ENCODE measurements around the gene STK11.
"Not testable (repeated sequence)": the region's sequence is repeated elsewhere in the genome, so short reads cannot be mapped to it uniquely, and the experiment has no call there.

DNA sequence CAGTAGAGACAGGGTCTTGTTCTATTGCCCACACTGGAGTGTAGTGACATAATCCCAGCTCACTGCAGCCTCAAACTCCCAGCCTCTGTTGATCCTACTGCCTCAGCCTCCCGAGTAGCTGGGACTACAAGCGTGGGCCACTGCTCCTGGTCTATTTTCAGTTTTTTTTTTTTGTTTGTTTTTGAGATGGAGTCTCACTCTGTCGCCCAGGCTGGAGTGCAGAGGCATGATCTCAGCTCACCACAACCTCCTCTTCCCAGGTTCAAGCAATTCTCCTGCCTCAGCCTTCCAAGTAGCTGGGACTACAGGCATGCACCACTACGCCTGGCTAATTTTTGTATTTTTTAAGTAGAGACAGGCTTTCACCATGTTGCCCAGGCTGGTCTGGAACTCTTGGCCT, 5.0 kb upstream of the STK11 start:
- TF ChIP-seq, protein P1, sequence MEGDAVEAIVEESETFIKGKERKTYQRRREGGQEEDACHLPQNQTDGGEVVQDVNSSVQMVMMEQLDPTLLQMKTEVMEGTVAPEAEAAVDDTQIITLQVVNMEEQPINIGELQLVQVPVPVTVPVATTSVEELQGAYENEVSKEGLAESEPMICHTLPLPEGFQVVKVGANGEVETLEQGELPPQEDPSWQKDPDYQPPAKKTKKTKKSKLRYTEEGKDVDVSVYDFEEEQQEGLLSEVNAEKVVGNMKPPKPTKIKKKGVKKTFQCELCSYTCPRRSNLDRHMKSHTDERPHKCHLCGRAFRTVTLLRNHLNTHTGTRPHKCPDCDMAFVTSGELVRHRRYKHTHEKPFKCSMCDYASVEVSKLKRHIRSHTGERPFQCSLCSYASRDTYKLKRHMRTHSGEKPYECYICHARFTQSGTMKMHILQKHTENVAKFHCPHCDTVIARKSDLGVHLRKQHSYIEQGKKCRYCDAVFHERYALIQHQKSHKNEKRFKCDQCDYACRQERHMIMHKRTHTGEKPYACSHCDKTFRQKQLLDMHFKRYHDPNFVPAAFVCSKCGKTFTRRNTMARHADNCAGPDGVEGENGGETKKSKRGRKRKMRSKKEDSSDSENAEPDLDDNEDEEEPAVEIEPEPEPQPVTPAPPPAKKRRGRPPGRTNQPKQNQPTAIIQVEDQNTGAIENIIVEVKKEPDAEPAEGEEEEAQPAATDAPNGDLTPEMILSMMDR (IDR thresholded peaks at IDR 0.05), result not testable (repeated sequence)
- not testable (repeated sequence) for TF ChIP-seq POLR2A (IDR thresholded peaks at IDR 0.05)

All from thyroid gland (tissue), 4 donors.